NCI-H187 (cell line): ENCODE measurements around the gene ANXA4.

Experiments used
- DNase-seq, 2 experiments: peaks; one replicate each; lab custom pipeline; 2025; lab: John Stamatoyannopoulos, UW

Gene ANXA4

DNA sequence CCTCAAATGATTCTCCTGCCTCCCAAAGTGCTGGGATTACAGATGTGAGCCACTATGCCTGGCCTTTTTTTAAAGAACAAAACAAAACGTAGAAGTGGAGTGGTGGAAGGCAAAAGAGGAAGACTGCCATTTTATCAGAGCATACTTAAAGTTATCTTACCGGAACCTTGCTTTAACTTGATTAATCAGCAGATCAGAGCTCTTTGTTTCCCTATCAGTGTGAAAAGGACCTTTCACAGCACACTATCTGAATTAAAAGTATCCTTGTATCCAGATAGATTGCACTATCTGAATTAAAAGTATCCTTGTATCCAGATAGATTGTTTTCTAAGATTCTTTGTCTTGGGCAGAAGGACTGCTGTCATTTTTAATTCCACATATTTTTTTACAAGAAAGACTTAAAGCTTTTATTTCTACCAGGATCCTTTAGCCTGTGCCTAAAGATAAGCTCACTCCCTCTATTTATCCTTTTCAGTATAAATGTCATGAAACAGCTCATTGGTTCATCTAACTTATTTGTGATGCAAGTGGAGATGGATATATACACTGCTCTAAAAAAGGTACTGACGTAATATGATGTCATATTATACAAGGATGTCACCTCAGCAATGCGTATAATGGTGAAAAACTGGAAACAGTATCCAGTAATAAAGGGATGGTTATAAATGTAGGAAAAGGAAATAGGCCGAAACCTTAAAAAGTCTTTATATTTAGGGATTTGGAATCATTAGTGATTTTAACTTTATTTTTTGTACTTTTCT, 105.3 kb downstream of the ANXA4 start:
- DNase-seq = no peak

DNA sequence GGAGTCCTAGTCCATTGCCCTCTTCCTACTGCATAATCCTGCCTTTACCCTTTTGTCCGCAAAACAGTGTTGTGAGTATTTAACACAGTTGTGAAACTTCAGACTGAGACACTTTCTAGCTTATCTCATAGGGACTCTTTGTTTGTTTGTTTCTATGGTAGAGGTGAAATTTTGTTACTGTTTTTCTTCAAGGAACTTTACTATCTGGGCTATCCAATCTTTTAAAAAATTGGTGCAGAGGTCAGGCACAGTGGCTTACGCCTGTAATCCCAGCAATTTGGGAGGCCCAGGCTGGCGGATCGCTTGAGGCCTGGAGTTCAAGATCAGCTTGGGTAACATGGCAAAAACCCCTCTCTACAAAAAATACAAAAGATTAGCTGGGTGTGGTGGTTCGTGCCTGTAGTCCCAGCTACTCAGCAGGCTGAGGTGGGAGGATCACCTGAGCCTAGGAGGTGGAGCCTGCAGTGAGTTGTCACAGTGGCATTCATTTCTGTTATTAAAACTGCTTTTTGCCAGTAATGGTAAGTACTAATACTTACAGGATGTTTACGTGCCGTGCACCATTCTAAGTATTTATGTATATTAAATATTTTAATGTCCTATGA, 106.4 kb downstream of the ANXA4 start:
- no peak for DNase-seq

DNA sequence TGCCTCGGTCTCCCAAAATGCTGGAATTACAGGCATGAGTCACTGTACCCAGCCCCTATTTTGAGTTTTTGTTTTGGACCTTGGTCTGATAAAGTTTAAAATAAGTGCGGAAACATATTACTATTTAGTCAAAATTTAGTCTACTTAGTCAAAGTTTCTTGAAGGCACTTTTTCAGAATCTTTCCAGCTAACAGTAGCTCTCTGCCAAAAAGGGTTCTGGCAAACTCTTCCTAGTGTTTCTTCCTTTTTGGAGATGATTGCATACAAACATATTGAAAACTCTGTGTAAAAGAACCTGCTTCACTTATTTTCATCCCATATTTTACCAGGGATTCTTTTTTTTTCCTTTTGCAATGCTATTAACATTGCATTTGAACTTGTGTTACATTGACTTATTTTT, 116.3 kb downstream of the ANXA4 start:
- DNase-seq = no peak

DNA sequence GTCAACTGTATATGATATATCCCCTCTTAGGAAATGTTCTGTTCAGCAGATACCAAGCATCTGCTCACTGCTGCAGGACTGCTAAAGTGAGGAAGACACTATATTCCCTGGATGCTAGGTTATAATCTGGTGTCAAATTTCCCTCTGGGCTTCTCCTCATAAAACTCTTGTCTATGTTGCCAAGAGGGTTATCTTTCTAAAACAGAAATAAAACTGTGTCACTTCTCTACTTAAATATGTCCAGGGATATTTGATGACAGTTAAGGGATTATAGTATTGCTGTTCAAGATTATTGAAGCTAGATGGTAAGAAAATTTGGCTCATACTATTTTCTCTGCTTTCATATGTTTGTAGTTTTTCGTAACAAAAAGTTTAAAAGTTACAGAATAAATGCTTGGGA, 121.4 kb downstream of the ANXA4 start:
- no peak for DNase-seq
